ENCODE results near the gene GSTM3. TPM values are rescaled to one million over a fixed set of nuclear protein-coding genes. Genes with fewer than 3 reads are reported as not detected.
"Not testable (repeated sequence)": the region's sequence is repeated elsewhere in the genome, so short reads cannot be mapped to it uniquely, and the experiment has no call there.

The GSTM3 gene
- total RNA-seq, 1 experiment from 2014 or later = 72.1 TPM

- DNase-seq (ENCODE audit: low read depth, low spot score) = no peak
These were observed 53.0 kb downstream of the GSTM3 start, which contains the start of gene GSTM1 for GRCh38 chr1:109687641-109688499. Gene GSTM1 (plus strand): TSS chr1:109687817. CDS start chr1:109687874, 57 bp downstream.

GRCh38 chr1:109687109-109687508 is 53.7 kb downstream of the GSTM3 start:
- DNase-seq (ENCODE audit: low read depth, low spot score); in situ Hi-C loops (cut with HindIII; ENCODE audit: low pct_unique_long_range_greater_than_20kb, low sequenced_read_pairs): not testable (repeated sequence)

More at GRCh38 chr1:109687641-109688499, 53.0 kb downstream of the GSTM3 start, which contains the start of gene GSTM1:
- in situ Hi-C loops (cut with HindIII; ENCODE audit: low pct_unique_long_range_greater_than_20kb, low sequenced_read_pairs) = no loop called here

- DNase-seq (ENCODE audit: low read depth, low spot score); in situ Hi-C loops (cut with HindIII; ENCODE audit: low pct_unique_long_range_greater_than_20kb, low sequenced_read_pairs): not testable (repeated sequence)
These were observed 54.9 kb downstream of the GSTM3 start for GRCh38 chr1:109685890-109686289.

GRCh38 chr1:109685399-109685798 is 55.4 kb downstream of the GSTM3 start:
- in situ Hi-C loops (cut with HindIII; ENCODE audit: low pct_unique_long_range_greater_than_20kb, low sequenced_read_pairs); DNase-seq (ENCODE audit: low read depth, low spot score): not testable (repeated sequence)

- in situ Hi-C loops (cut with HindIII; ENCODE audit: low pct_unique_long_range_greater_than_20kb, low sequenced_read_pairs); DNase-seq (ENCODE audit: low read depth, low spot score): not testable (repeated sequence)
These were observed 56.1 kb downstream of the GSTM3 start for GRCh38 chr1:109684777-109685176.

Other genes starting within 250 kb of the GSTM3 start
- 4.5 and 4.7 TPM in 2 replicates for gene CYB561D1, start 246.9 kb downstream of the GSTM3 start, total RNA-seq (2014; rRNA removed; shearing (Covaris generic))
- gene AMIGO1, start 231.3 kb downstream of the GSTM3 start, total RNA-seq (2014; rRNA removed; shearing (Covaris generic)) = 2.4 and 2.6 TPM in 2 replicates
- 0.03 and 0.98 TPM in 2 replicates for gene GPR61, start 201.2 kb downstream of the GSTM3 start, total RNA-seq (2014; rRNA removed; shearing (Covaris generic))
- gene GNAI3, start 192.4 kb downstream of the GSTM3 start, total RNA-seq (2014; rRNA removed; shearing (Covaris generic)) = 8.3 TPM in 2 replicates
- 0.11 and 0.18 TPM in 2 replicates for gene GNAT2, start 121.4 kb downstream of the GSTM3 start, total RNA-seq (2014; rRNA removed; shearing (Covaris generic))
- gene AMPD2, start 121.2 kb downstream of the GSTM3 start, total RNA-seq (2014; rRNA removed; shearing (Covaris generic)) = 30.2 and 31.9 TPM in 2 replicates
- gene GSTM4, start 84.9 kb downstream of the GSTM3 start, total RNA-seq (2014; rRNA removed; shearing (Covaris generic)) = 32.1 and 43.6 TPM in 2 replicates
- 2.2 and 5.9 TPM in 2 replicates for gene GSTM2, start 73.0 kb downstream of the GSTM3 start, total RNA-seq (2014; rRNA removed; shearing (Covaris generic))
- not detected in 2 replicates for gene GSTM1, start 53.2 kb downstream of the GSTM3 start, total RNA-seq (2014; rRNA removed; shearing (Covaris generic))
- gene GSTM5, start 28.8 kb downstream of the GSTM3 start, total RNA-seq (2014; rRNA removed; shearing (Covaris generic)) = not detected in 2 replicates
- gene EPS8L3, start 22.9 kb upstream of the GSTM3 start, total RNA-seq (2014; rRNA removed; shearing (Covaris generic)) = not detected in 2 replicates
- 3.2 and 4.0 TPM in 2 replicates for gene CSF1, start 169.8 kb upstream of the GSTM3 start, total RNA-seq (2014; rRNA removed; shearing (Covaris generic))
- gene AHCYL1, start 243.7 kb upstream of the GSTM3 start, total RNA-seq (2014; rRNA removed; shearing (Covaris generic)) = 56.4 and 68.3 TPM in 2 replicates

Measured in SK-MEL-5 (cell line).